ENCODE data around the gene FHL5. TPM values are rescaled to one million over a fixed set of nuclear protein-coding genes. Genes with fewer than 3 reads are reported as not detected.

The FHL5 gene
- total RNA-seq, 1 experiment from 2014 or later, result not detected

DNA sequence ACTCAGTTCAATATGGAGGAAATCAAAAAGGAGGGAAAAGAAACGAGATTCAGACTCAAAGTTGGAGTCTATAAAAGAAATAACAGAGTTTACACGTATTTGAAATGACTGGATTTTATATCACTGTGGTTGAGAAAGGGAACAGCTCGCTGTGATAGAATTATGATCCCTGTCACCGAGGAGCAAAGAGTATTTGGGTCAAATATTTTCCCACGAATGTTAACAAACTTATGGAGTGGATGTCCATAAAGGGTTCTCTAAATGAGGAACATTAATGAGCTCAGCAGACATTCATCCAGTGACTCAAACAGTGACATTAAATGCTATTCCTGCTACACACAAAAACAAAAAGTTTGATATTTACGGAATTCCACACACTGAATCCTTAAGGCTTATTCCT, 57.9 kb downstream of the FHL5 start:
- no TSS peak for BruUV-seq (replicated peaks)
- H3K4me2 ChIP-seq, result no peak overlapping the region
- no peaks in the 10 kb centered on the region for H3K4me1 ChIP-seq (replicated peaks; ENCODE audit: insufficient read depth)
- H3K27me3 ChIP-seq (ENCODE audit: insufficient read depth, low read depth), result no peaks in the 10 kb centered on the region
- H4K20me1 ChIP-seq (ENCODE audit: insufficient read depth), result no peaks in the 10 kb centered on the region
- intact Hi-C loops (cut with micrococcal nuclease; ENCODE audit: unreplicated experiment), result loop anchor here (10.0 kb wide), 1 partner anchor 1186 kb away; no protein-coding TSS in a partner anchor
- CTCF ChIA-PET, result no interaction called here
- no peak for DNase-seq
- POLR2A ChIA-PET (ENCODE audit: unreplicated experiment), result no interaction called here
- H3K27ac ChIP-seq, result no peak overlapping the region
- no peaks in the 10 kb centered on the region for H3F3A ChIP-seq (ENCODE audit: insufficient read depth, low read depth)
- H3K36me3 ChIP-seq (ENCODE audit: low read depth), result no peaks in the 10 kb centered on the region
- TF ChIP-seq, protein P1, sequence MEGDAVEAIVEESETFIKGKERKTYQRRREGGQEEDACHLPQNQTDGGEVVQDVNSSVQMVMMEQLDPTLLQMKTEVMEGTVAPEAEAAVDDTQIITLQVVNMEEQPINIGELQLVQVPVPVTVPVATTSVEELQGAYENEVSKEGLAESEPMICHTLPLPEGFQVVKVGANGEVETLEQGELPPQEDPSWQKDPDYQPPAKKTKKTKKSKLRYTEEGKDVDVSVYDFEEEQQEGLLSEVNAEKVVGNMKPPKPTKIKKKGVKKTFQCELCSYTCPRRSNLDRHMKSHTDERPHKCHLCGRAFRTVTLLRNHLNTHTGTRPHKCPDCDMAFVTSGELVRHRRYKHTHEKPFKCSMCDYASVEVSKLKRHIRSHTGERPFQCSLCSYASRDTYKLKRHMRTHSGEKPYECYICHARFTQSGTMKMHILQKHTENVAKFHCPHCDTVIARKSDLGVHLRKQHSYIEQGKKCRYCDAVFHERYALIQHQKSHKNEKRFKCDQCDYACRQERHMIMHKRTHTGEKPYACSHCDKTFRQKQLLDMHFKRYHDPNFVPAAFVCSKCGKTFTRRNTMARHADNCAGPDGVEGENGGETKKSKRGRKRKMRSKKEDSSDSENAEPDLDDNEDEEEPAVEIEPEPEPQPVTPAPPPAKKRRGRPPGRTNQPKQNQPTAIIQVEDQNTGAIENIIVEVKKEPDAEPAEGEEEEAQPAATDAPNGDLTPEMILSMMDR (conservative IDR thresholded peaks at IDR 0.05), result no peak
- no peak for TF ChIP-seq EZH2 (IDR thresholded peaks at IDR 0.05; ENCODE audit: low read depth)
- no peaks in the 10 kb centered on the region for H3K9me2 ChIP-seq (ENCODE audit: insufficient read depth)
- H2AFZ ChIP-seq, result no peak overlapping the region
- no peaks in the 10 kb centered on the region for H3K79me2 ChIP-seq (ENCODE audit: low read depth)
- H3K9me3 ChIP-seq (ENCODE audit: insufficient read depth, low read depth), result no peaks in the 10 kb centered on the region
- no peak overlapping the region for H3K4me3 ChIP-seq

DNA sequence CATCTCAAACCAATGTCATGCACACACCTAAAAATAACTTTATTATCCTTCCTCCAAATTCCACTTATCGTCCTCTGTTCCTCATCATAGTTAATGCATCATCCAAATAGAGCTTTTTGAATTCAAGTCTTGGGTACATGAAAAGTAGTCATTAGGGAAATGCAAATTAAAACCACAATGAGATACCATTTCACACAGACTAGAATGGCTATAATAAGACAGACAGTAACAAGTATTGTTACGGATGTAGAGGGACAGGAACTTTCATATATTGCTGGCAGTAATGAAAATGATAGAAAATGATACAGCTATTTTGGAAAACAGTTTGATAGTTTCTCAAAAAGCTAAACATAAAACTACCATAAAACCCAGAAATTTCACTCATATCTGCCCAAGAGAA, 59.1 kb downstream of the FHL5 start:
- H3K36me3 ChIP-seq (ENCODE audit: low read depth), result no peaks in the 10 kb centered on the region
- TF ChIP-seq EZH2 (IDR thresholded peaks at IDR 0.05; ENCODE audit: low read depth), result no peak
- TF ChIP-seq, protein P1 (conservative IDR thresholded peaks at IDR 0.05), result no peak
- no peaks in the 10 kb centered on the region for H3K9me3 ChIP-seq (ENCODE audit: insufficient read depth, low read depth)
- H3K4me3 ChIP-seq, result no peak overlapping the region
- H3K4me2 ChIP-seq, result no peak overlapping the region
- no peaks in the 10 kb centered on the region for H3K27me3 ChIP-seq (ENCODE audit: insufficient read depth, low read depth)
- no TSS peak for BruUV-seq (replicated peaks)
- intact Hi-C loops (cut with micrococcal nuclease; ENCODE audit: unreplicated experiment), result loop anchor here (10.0 kb wide), 1 partner anchor 1187 kb away; no protein-coding TSS in a partner anchor
- H3K79me2 ChIP-seq (ENCODE audit: low read depth), result no peaks in the 10 kb centered on the region
- CTCF ChIA-PET, result no interaction called here
- POLR2A ChIA-PET (ENCODE audit: unreplicated experiment), result interaction anchor here (0.5 kb wide), 1 partner anchor 30 kb away, joined by 3 read pairs; no protein-coding TSS in a partner anchor
- no peaks in the 10 kb centered on the region for H3F3A ChIP-seq (ENCODE audit: insufficient read depth, low read depth)
- no peak overlapping the region for H2AFZ ChIP-seq
- no peaks in the 10 kb centered on the region for H4K20me1 ChIP-seq (ENCODE audit: insufficient read depth)
- DNase-seq, result no peak
- no peaks in the 10 kb centered on the region for H3K4me1 ChIP-seq (replicated peaks; ENCODE audit: insufficient read depth)
- H3K9me2 ChIP-seq (ENCODE audit: insufficient read depth), result no peaks in the 10 kb centered on the region
- H3K27ac ChIP-seq, result no peak overlapping the region

DNA sequence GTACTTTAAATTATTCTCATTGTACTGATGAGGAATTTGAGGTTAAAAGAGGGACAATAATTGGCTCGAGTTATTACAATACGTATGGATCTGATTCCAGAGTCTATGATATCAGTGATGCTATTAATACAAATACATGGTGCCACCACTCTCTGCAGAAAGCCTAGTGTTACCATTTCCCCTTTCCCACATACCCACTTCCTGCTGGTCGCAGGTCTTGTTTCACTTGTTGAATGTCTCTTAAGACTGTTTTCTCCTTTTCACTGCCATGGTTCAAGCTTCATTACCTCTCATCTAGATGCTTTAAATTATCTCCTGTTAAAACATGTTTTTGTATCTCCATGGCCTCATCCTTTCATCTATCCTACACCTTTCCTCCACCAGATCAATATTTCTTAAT, 62.0 kb downstream of the FHL5 start:
- BruUV-seq (replicated peaks), result no TSS peak
- DNase-seq, result no peak
- CTCF ChIA-PET, result no interaction called here
- TF ChIP-seq EZH2 (IDR thresholded peaks at IDR 0.05; ENCODE audit: low read depth), result no peak
- TF ChIP-seq, protein P1 (conservative IDR thresholded peaks at IDR 0.05), result no peak
- H3K4me3 ChIP-seq, result no peak overlapping the region
- H4K20me1 ChIP-seq (ENCODE audit: insufficient read depth), result no peaks in the 10 kb centered on the region
- H3F3A ChIP-seq (ENCODE audit: insufficient read depth, low read depth), result no peaks in the 10 kb centered on the region
- POLR2A ChIA-PET (ENCODE audit: unreplicated experiment), result no interaction called here
- no peaks in the 10 kb centered on the region for H3K4me1 ChIP-seq (replicated peaks; ENCODE audit: insufficient read depth)
- H3K9me2 ChIP-seq (ENCODE audit: insufficient read depth), result no peaks in the 10 kb centered on the region
- H2AFZ ChIP-seq, result no peak overlapping the region
- no peak overlapping the region for H3K4me2 ChIP-seq
- H3K9me3 ChIP-seq (ENCODE audit: insufficient read depth, low read depth), result no peaks in the 10 kb centered on the region
- intact Hi-C loops (cut with micrococcal nuclease; ENCODE audit: unreplicated experiment), result loop anchor here (10.0 kb wide), 1 partner anchor 1190 kb away; no protein-coding TSS in a partner anchor
- no peaks in the 10 kb centered on the region for H3K79me2 ChIP-seq (ENCODE audit: low read depth)
- no peaks in the 10 kb centered on the region for H3K27me3 ChIP-seq (ENCODE audit: insufficient read depth, low read depth)
- H3K36me3 ChIP-seq (ENCODE audit: low read depth), result no peaks in the 10 kb centered on the region
- no peak overlapping the region for H3K27ac ChIP-seq

Data from PC-9 (cell line).